Measurements from ENCODE around the gene DNM3. TPM values are rescaled to one million over a fixed set of nuclear protein-coding genes. Genes with fewer than 3 reads are reported as not detected.

Gene DNM3
- total and polyA plus RNA-seq, 2 donors (not counting 1 experiment from before 2014, with no cell fraction given), result 1.0 to 1.3 TPM

GRCh38 chr1:172118618-172119017 lies 277.3 kb downstream of the DNM3 start:
- Histone ChIP-seq H3K27me3 (replicated peaks in 1 of 4; ENCODE audit: control extremely low read depth in 1 of 4, control insufficient read depth in 3 of 4, insufficient read depth in 4 of 4, low read length in 3 of 4) (no peaks in the 10 kb centered on the region), H3K9ac (ENCODE audit: low read length) (no peak overlapping the region), H3K4me2 (replicated peaks; ENCODE audit: low read depth, low read length, poor library complexity, severe bottlenecking) (no peak overlapping the region), H3K79me2 (ENCODE audit: control insufficient read depth, insufficient read depth, low read length) (no peaks in the 10 kb centered on the region), H3K9me3 (ENCODE audit: control extremely low read depth in 1 of 3, control insufficient read depth in 2 of 3, insufficient read depth in 1 of 3, low read length in 2 of 3) (no peaks in the 10 kb centered on the region), H2AFZ (ENCODE audit: insufficient read depth, low read depth, low read length, poor library complexity, severe bottlenecking) (no peak overlapping the region), H3K36me3 (replicated peaks in 1 of 2; ENCODE audit: control extremely low read depth in 1 of 2, control insufficient read depth in 1 of 2, extremely low read depth in 1 of 2, insufficient read depth in 2 of 2, low read length in 1 of 2) (no peaks in the 10 kb centered on the region), H3K27ac (ENCODE audit: low read length in 2 of 2) (no peak overlapping the region), H3K4me3 (ENCODE audit: control extremely low read depth in 1 of 5, extremely low read depth in 1 of 5, insufficient read depth in 1 of 5, low read depth in 2 of 5, low read length in 4 of 5) (no peak overlapping the region), H4K20me1 (ENCODE audit: control insufficient read depth, insufficient read depth, low read length, poor library complexity, severe bottlenecking) (no peaks in the 10 kb centered on the region), H3K4me1 (ENCODE audit: control insufficient read depth in 2 of 2, insufficient read depth in 2 of 2, low read length in 2 of 2) (peaks cover 4 to 14% of the 10 kb centered on the region in 2 donors)
- CTCF ChIA-PET, result no interaction called here
- Mint-ChIP-seq H3K4me3 (no peak overlapping the region), H3K4me1 (peaks cover 15% of the 10 kb centered on the region), H3K27me3 (no peaks in the 10 kb centered on the region), H3K27ac (no peak overlapping the region), H3K9me3 (ENCODE audit: insufficient read depth) (no peaks in the 10 kb centered on the region)
- ATAC-seq (ENCODE audit: low read depth) (no peak), DNase-seq (no peak)
- POLR2A ChIA-PET, result no interaction called here
- intact Hi-C loops (cut with micrococcal nuclease), result no loop called here
- 84% methylated on average over 3 of the region's 3 CpGs for WGBS (ENCODE audit: insufficient coverage)
- TF ChIP-seq CTCF (IDR thresholded peaks at IDR 0.05) (no peak), EZH2 (IDR thresholded peaks at IDR 0.05; ENCODE audit: borderline replicate concordance, insufficient read depth, low read depth, low read length, poor library complexity, severe bottlenecking) (no peak)

- Histone ChIP-seq H3K36me3 (replicated peaks in 1 of 2; ENCODE audit: control extremely low read depth in 1 of 2, control insufficient read depth in 1 of 2, extremely low read depth in 1 of 2, insufficient read depth in 2 of 2, low read length in 1 of 2) (no peaks in the 10 kb centered on the region), H3K27ac (ENCODE audit: low read length in 2 of 2) (no peak overlapping the region), H4K20me1 (ENCODE audit: control insufficient read depth, insufficient read depth, low read length, poor library complexity, severe bottlenecking) (no peaks in the 10 kb centered on the region), H2AFZ (ENCODE audit: insufficient read depth, low read depth, low read length, poor library complexity, severe bottlenecking) (no peak overlapping the region), H3K9me3 (ENCODE audit: control extremely low read depth in 1 of 3, control insufficient read depth in 2 of 3, insufficient read depth in 1 of 3, low read length in 2 of 3) (no peaks in the 10 kb centered on the region), H3K4me3 (ENCODE audit: control extremely low read depth in 1 of 5, extremely low read depth in 1 of 5, insufficient read depth in 1 of 5, low read depth in 2 of 5, low read length in 4 of 5) (no peak overlapping the region), H3K27me3 (replicated peaks in 1 of 4; ENCODE audit: control extremely low read depth in 1 of 4, control insufficient read depth in 3 of 4, insufficient read depth in 4 of 4, low read length in 3 of 4) (no peaks in the 10 kb centered on the region), H3K4me2 (replicated peaks; ENCODE audit: low read depth, low read length, poor library complexity, severe bottlenecking) (no peak overlapping the region), H3K79me2 (ENCODE audit: control insufficient read depth, insufficient read depth, low read length) (no peaks in the 10 kb centered on the region), H3K4me1 (ENCODE audit: control insufficient read depth in 2 of 2, insufficient read depth in 2 of 2, low read length in 2 of 2) (peaks cover 4 to 14% of the 10 kb centered on the region in 2 donors), H3K9ac (ENCODE audit: low read length) (no peak overlapping the region)
- ATAC-seq (ENCODE audit: low read depth) (no peak), DNase-seq (no peak)
- 97% methylated on average over 7 of the region's 10 CpGs for WGBS (ENCODE audit: insufficient coverage)
- no peak for TF ChIP-seq CTCF (IDR thresholded peaks at IDR 0.05)
- no peak for TF ChIP-seq EZH2 (IDR thresholded peaks at IDR 0.05; ENCODE audit: borderline replicate concordance, insufficient read depth, low read depth, low read length, poor library complexity, severe bottlenecking)
- intact Hi-C loops (cut with micrococcal nuclease), result no loop called here
- no peaks in the 10 kb centered on the region for H3K27me3 Mint-ChIP-seq
- no peaks in the 10 kb centered on the region for H3K9me3 Mint-ChIP-seq (ENCODE audit: insufficient read depth)
- POLR2A ChIA-PET, result no interaction called here
- H3K4me3 Mint-ChIP-seq, result no peak overlapping the region
- H3K4me1 Mint-ChIP-seq, result peaks cover 15% of the 10 kb centered on the region
- H3K27ac Mint-ChIP-seq, result no peak overlapping the region
- CTCF ChIA-PET, result no interaction called here
Observed at GRCh38 chr1:172119184-172119583, 277.9 kb downstream of the DNM3 start.
